HS-27A (cell line): Measurements from ENCODE around the gene ARHGAP8.

Experiments
- DNase-seq: peaks from one replicate; pipeline ENCODE4 v3.0.0-alpha.2; 2012; ENCODE audit warnings: low read depth, missing footprints

ARHGAP8 gene

DNA sequence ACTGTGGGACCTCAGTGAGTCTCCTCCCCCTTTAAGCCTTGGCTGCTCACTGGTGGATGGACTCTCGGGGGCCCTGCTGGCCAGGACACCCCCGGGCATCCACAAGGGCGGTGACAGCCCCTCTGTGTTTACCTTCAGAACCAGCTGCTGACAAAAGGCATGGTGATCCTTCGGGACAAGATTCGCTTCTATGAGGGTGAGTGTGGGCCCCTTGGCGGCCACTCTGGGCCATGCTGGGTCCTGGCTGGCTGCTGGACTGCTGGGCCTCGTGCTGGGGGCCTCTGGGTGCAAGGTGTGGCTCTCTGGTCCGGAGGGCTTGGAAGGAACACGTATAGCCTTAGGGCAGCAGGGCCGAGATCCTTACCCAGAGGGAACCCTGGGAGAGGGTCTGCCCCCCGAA, 25.9 kb upstream of the ARHGAP8 start:
- DNase-seq = no peak

DNA sequence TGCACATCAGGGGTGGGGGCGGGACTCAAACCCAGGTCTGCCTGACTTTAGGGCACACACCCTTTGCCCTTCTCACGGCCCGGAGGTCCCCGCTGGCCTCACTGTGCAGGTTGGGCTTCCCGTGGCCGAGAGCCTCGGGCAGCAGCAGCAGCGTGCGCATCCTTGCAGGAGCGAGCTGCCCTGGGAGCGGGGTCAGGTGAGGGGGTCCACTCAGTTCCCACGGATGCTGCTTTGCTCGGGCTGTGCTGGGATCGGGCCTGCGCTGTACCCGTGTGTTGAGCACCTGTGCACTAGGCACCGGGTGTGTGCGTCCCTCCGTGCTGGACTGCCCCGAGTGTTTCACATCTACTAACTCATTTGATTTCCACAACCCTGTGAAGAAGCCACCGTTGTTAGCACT, 25.2 kb upstream of the ARHGAP8 start:
- DNase-seq = no peak

DNA sequence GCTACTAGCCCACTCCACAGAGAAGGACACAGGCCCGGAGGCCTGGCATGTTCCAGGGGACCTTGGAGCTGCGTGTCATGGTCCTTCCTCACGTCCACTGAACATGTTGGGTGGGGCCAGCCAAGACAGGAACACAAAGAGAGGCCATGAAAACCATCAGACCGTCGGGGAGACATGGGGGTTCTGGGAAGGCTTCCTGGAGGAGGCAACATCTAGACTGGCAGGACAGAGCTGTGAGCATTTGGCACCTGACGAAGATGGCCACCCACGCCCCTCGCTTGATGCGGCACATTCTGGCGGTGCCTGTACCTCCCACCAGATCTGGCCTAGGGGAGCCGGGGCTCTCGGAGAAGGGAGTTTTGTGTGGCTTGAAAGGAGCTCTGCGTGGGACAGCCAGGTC, 24.7 kb upstream of the ARHGAP8 start:
- DNase-seq = no peak

DNA sequence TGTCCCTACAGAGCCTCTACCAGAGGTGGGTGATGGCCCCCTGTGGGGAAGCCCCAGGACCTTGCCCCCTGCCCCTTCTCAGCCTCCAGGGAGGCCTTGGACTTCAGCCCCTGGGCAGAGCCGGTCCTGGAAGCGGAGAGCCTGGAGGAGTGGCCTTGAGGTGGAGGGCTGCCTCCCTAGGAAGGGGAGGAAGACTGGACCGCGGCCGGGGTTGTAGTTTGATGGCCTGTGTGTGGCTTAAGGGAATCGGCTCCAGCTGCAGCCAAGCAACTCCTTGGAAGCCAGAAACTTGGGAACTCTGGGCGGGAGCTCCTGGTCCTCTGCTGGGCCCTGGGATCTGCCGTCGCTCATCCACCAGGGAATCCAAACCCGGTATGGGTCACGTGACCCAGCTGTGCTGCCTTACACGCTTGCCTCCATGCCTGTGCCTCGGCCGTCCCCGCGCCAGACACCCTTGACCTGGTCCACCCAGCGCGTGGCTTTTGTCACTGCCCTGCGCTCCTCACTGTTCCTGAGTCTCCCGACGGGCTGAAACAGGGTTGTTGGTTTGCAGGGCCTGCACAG, 23.5 kb upstream of the ARHGAP8 start:
- DNase-seq = no peak

DNA sequence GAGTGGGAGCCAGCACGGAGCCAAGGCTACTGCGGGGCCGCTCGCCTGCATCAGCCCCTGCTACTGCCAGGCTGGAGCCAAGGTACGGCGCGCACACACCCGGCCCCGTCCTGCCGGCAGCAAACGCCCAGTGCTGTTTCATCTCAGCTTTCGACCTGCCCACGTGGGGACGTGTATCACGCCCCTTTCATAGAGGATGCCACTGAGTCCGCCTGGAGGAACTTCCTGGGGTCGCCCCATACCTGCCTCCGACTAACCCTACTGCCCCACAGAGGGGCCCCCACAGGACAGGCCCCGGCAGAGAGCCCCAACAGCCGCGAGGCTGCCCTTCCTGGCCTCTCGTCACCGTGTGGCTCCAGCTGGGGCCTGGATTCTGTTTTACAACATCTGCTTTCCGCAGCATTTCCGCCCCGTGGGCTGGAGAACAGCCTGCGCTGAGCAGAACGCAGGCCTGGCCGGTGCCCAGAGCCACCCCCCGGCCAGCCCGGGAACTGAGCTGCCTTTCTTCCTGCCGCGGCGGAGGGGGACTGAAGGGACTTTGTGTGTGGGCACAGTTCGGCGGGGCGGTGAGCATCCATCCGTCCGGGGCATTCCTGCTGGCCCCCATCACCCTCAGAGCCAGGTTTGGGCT, 22.9 kb upstream of the ARHGAP8 start:
- no peak for DNase-seq

DNA sequence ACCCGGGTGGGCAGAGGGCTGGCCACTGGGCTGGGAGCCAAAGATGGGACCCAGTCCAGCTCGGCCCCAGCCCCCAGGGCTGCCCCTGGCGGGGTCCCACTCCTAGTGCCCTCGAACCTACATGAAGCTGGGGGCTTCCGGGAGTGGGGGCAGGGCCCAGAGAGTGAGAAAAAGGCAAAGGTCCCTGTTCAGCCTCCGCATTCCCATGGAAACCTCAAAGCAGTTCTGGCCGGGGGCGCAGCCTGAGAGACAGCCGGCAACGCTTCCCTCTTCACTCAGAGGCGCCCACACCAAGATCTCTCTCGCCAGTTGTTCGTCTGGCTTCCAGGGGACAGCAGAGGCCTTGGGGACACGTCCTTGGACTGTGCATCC, 22.4 kb upstream of the ARHGAP8 start:
- DNase-seq = no peak

DNA sequence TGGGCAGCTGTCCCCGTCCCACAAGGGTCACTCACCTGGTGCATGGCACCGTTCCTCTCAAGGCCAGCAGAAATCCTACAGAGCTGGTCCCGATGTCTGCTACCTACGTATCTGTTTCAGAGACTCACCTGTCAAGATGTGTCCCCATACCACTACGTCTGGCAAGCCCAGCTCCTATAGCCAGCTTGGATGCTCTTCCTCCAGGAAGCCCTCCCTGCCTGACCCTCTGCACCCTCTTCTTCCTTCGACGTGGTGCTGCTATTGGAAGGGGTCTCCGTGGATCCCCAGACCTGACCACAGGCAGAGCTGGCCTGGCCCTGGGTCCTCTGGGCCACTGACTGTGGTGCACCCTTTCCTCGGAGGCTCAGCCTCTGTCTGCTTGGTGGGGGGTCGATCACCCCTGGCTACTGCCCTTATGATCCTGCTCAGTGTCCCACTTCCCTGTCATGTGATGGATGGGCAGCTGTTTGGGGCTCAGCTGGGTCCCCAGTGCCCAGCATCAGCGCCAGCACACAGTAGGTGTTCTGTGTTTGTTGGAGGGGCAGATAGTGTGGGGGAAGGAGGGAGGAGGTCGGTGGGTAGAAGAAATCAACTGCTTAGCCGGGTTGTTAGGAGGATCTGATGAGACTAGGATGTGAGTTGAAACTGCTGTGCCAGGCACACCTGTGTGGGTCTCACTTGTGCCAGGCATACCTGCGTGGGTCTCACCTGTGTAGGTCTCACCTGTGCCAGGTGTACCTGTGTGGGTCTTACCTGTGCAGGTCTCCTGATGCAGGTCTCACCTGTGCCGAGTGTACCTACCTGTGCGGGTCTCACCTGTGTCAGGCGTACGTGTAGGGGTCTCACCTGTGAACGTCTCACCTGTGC, 21.7 kb upstream of the ARHGAP8 start:
- DNase-seq = no peak

DNA sequence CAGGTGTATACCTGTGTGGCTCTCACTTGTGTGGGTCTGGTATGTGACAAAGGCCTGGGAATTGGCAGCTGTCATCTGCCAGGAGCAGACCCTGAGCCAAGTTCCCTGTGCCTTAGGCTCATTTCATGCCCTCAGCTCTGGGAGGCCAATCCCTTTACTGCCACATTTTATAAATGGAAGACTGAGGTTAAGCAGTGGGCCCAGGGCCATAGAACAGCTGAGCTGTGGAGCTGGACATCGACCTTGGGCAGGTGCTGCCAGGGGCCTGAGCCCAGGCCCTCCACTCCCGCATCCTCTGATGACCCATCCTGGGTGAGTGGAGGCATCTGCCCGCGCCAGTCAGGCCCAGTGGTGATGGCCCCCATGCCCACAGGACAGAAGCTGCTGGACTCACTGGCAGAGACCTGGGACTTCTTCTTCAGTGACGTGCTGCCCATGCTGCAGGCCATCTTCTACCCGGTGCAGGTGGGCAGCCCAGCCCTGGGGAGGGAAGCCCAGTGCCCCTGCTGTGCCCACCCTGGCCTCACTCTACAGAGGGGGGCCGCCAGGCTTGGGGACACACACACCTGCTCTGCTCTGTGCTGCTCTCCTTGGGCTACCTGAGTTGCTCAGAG, 20.9 kb upstream of the ARHGAP8 start:
- DNase-seq = no peak

DNA sequence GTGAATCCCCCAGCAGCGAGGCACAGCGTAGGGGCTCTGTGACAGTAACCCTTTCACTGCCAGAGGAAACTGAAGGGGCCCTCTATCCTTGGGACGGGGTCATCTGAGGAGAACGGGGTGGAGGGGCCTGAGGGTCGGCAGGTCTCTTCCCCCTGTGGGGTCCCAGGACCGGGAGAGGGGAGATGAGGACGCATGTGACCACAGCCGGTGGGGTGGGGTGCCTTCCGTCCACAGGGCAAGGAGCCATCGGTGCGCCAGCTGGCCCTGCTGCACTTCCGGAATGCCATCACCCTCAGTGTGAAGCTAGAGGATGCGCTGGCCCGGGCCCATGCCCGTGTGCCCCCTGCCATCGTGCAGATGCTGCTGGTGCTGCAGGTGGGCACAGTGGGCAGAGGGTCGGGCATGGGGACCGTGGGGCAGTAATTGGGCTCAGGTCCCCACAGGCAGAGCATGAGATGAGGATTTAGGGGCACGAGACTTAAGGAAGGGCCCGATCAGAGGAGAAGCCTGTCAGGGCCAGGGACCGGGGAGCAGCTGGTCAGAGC, 20.3 kb upstream of the ARHGAP8 start:
- DNase-seq = no peak

DNA sequence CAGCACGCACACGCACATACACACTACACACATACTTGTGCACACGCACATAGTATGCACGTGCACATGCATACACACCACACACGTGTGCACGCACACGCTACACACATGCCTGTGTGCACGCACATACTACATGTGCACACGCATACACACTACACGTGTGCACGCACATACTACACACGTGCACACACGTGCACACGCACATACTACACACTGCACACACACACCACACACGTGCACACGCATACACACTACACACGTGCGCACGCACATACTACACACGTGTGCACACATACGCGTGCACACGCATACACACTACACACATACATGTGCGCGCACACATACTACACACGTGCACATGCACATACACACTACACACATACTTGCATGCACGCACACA, 19.7 kb upstream of the ARHGAP8 start:
- DNase-seq = no peak

DNA sequence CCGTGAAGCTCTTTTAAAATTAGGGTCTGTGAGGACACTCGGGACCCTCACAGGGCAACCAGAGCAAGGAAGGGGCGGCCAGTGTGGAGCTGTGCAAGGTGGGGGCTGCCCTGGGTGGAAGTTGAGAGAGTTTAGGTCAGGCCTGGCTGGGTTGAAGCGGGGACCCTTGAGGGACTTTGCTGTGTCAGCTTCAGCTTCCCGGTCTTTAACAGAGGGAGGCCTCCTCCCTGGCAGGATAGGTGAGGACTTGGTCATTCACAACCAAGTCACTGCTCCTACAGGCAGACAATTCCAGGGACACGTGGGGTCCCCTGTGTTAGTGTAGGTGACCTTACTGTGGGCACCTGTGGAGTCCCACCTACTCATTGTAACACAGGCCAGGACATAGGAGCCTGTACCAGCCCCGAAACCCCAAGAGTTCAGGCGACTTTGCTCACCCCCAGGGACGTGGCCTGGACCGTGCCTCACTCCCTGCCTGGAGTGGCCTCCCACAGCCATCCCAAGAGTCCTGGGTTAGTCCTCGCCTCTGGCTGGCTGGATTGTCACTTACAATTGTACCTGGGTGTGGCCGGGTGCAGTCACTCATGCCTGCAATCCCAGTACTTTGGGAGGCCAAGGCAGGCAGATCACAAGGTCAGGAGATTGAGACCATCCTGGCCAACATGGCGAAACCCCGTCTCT, 18.8 kb upstream of the ARHGAP8 start:
- DNase-seq = no peak

DNA sequence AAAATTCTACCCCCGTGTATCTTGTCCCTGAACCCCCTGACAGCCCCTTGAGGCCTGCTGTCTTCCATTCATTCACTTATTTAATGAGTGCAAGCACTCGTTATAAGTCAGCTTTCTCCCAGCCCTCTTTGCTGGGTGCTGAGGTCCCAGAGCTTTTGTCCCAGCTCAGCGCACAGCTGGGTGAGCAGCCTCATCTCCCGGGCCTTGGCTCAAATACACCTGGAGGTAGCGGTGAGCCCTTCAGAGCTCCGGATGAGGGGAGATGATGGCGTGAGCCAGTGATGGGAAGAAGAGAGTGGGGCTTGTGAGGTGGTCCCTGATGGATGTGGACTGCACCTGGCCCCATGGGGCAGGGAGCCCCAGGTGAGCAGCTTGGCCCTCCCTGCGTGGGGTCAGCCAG, 18.1 kb upstream of the ARHGAP8 start:
- no peak for DNase-seq

DNA sequence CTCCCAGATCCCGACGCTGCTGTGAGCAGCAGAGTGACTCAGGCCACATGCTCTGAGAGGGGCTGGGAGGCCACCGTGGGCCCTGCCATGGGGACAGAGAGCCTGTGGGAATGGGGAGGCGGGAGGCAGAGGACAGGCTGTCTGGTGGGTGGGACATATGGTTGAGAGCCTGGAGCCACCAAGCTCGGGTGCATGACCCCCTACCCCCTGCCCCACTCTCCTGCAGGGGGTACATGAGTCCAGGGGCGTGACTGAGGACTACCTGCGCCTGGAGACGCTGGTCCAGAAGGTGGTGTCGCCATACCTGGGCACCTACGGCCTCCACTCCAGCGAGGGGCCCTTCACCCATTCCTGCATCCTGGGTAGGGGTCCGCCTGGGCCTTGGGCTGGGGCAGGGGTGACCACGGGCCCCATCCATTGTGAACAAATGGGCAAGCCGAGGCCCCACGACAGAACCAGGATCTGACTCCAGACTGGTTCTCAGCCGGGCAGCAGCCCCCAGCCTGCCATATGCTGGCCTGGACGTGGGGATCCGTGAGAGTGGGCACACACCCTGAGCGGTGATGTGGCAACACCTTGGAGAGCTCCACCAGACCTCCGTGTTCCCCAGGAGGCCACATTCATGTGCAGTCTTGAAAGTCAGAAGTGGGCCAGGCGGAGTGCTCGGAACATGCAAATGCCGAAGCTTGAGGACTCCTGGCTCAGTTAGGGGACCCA, 17.4 kb upstream of the ARHGAP8 start:
- DNase-seq = no peak

DNA sequence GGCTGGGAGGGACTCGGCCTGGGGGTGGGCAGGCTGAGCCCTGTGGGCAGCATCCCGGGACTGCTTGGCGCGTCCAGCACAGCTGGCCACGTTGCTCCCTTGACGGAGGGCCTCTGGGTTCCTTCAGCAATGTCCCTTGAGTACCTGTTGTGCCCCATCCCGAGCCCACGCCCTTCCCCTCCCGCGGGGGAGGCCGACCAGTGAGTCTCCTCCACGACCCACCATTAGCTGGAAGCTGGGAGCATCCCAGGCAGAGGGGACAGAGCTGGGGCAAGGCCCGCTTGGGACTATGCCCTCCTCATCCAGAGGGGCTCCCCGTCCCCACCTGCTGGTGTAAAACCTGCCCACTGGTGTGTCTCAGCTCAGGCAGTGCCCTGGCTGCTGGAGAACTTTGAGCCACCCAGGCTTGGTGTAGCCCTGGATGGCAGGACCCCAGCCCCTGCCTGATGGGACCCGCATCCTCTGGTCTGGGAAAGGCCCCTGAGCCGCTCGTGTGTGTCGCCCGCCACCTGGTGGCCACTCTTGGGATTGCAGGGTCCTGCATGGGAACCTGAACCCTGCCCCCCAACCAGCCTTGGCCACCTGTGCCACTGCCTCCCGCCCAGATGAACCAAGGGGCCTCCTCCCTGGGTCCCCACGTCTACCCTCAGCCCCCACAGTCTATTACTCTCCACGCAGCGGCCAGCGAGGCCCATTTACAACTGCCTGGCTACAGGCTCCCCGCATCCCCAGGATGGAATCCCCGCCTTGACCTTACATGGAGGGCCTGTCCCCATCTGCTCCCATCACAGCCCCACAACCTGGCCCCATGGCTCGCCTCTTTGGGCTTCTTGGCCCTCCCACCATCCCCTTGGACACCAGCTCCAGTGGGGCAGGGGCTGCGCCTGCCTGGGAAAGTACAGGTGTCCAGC, 16.6 kb upstream of the ARHGAP8 start:
- DNase-seq = no peak

DNA sequence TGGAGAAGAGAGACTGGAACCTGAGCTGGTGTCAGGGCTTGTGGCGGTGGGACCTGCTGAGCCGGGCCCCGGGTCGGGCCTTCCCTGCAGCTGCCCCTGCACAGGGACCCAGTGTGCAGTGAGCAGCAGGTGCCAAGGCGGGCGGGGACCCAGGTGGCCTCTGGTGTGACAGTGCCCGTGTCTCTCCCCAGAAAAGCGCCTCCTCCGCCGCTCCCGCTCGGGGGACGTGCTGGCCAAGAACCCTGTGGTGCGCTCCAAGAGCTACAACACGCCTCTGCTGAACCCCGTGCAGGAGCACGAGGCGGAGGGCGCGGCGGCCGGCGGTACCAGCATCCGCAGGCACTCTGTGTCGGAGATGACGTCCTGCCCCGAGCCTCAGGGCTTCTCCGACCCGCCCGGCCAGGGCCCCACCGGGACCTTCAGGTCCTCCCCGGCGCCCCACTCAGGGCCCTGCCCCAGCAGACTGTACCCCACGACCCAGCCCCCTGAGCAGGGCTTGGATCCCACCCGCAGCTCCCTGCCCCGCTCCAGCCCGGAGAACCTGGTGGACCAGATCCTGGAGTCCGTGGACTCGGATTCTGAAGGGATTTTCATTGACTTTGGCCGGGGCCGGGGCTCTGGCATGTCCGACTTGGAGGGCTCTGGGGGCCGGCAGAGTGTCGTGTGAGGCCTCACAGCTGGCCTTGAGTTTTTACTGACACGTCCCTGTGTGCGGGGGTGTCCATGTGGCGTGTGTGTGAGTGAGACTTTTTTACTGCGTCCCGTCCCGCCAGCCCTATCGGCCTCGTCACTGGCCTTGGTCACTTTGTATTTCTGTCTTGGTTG, 15.6 kb upstream of the ARHGAP8 start:
- no peak for DNase-seq

DNA sequence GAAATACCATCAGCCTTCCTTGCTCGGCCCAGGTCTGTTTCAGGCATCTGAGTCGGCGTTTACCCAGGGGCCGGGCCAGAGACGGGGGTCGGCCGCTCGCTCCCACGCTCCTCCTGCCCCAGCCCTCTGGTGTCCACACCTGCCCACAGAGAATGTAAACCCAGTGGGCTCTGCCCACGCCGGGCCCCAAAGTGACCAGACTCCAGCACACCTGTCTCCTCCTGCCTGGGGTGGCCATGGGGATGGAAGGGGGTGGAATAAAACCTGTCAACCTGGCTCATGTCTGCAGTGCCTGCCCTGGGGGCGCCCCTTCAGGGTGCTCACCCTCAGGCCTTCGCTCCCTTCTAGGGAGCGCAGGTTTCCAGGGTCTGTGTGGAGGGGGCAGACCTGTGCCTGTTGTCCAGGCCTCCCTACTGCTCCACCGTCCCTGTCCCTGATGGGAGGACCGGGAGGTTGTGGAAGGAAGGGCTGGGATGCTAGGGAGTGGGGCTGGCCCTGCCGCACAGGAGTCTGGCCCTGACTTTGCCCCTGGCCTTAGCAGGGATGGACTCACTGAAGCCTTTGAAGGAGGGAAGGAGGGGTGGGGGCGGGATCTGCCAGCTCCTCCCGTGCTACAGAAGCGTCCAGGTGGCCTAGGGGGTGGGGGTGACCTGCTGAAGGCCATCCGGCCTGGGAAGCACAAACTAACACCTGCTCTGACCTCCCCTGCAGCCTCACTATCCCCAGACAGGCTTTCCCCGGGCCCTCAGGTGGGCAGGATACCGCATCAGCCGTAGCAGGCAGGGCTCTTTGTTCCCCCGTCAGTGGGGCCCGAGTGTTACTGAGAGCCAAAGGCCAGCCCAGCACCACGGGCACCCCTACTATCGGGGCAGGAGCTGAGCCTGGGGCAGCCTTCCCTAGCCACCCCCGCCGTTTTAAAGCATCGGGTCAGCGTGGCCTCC, 14.7 kb upstream of the ARHGAP8 start:
- DNase-seq = no peak

DNA sequence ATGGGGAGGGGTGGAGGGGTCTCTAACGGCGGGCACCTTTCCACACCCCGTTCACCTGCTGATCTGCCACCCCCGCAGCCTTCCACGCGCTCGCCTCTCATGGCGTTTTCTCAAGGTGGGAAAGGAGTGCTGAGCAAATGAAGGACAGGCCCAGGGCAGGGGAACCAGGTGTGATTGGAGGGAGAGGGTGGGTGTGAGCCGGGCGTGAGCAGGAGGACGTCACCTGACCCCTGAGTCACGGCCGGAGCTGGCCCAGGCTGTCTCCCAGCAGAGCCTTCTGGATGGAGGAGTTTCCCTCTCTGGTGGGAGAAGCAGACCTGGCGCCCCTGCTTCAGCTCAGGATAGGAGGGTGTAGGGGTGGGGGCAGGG, 14.0 kb upstream of the ARHGAP8 start:
- no peak for DNase-seq

DNA sequence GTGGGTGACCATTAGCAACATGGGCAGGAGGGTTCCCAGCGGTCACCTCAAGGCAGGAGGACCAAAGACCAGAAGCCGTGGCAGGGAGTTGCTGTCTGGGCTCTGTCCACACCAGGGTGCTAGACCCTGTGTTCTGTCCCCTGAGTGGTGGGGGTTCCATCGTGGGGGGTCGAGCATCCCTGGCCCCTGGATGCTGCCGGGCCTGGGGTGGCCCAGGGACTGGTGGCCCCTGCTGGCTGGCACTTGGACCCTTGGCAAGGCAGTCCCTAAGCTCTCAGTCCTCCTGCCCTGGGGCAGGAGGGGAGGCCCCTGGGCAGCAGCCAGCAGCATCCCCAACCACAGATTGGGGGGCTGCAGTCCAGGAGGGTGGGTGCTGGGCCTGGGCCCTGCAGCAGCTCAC, 13.4 kb upstream of the ARHGAP8 start:
- DNase-seq = no peak
